Activated CD4-positive, alpha-beta T cell treated with anti-CD3 and anti-CD28 coated beads, Interleukin-2, amount 10 ng/mL, durations not matched to agents 24 days and 14 days (primary cell): Measurements from ENCODE around the gene SVOPL. TPM values are rescaled to one million over a fixed set of nuclear protein-coding genes. Genes with fewer than 3 reads are reported as not detected.

Experiments
- DNase-seq: peaks from one replicate; pipeline ENCODE4 v3.0.0; 2022
- H3K27ac Mint-ChIP-seq: one replicate; pipeline ENCODE4 v1.8.0; 2022; ENCODE audit warnings: mild to moderate bottlenecking, mixed read lengths
- H3K27me3 Mint-ChIP-seq: one replicate; pipeline ENCODE4 v1.8.0; 2022; ENCODE audit warnings: mixed read lengths
- H3K36me3 Mint-ChIP-seq: one replicate; pipeline ENCODE4 v1.8.0; 2022; ENCODE audit warnings: low read depth, mild to moderate bottlenecking, mixed read lengths
- H3K4me1 Mint-ChIP-seq: one replicate; pipeline ENCODE4 v1.8.0; 2021; ENCODE audit warnings: mixed read lengths
- H3K4me3 Mint-ChIP-seq: one replicate; pipeline ENCODE4 v1.8.0; 2022; ENCODE audit warnings: mild to moderate bottlenecking, moderate library complexity, mixed read lengths
- H3K9me3 Mint-ChIP-seq: one replicate; pipeline ENCODE4 v1.8.0; 2021; ENCODE audit warnings: mixed read lengths
- intact Hi-C: fragments of 100-400 bp; cut with micrococcal nuclease; formaldehyde crosslinking; loops from one replicate; pipeline ENCODE4 v1.15.1; 2023
- total RNA-seq: library from RNA; stranded (reverse); gene quantifications from 2 replicates; pipeline ENCODE4 v1.2.3, GENCODE V29; 2022

Gene SVOPL
- total RNA-seq, 1 donor from 2014 or later, result not detected

- intact Hi-C loops, result no loop called here
- Mint-ChIP-seq H3K27ac (no peak overlapping the region), H3K4me3 (no peak overlapping the region)
These were observed 135.6 kb downstream of the SVOPL start for GRCh38 chr7:138565451-138566114.

GRCh38 chr7:138565071-138565450 is 136.1 kb downstream of the SVOPL start:
- intact Hi-C loops, result no loop called here
- Mint-ChIP-seq H3K4me1 (no peaks in the 10 kb centered on the region), H3K4me3 (no peak overlapping the region), H3K27me3 (no peaks in the 10 kb centered on the region), H3K27ac (no peak overlapping the region), H3K36me3 (peaks cover 81% of the 10 kb centered on the region), H3K9me3 (peaks cover 44% of the 10 kb centered on the region)
- no peak for DNase-seq

More at GRCh38 chr7:138565451-138566114, 135.6 kb downstream of the SVOPL start:
- no peaks in the 10 kb centered on the region for H3K27me3 Mint-ChIP-seq
- DNase-seq, result no peak
- H3K36me3 Mint-ChIP-seq, result peaks cover 80% of the 10 kb centered on the region
- H3K9me3 Mint-ChIP-seq, result peaks cover 40% of the 10 kb centered on the region
- no peaks in the 10 kb centered on the region for H3K4me1 Mint-ChIP-seq

GRCh38 chr7:138564365-138564764 is 136.8 kb downstream of the SVOPL start:
- no peak overlapping the region for H3K4me3 Mint-ChIP-seq
- H3K27ac Mint-ChIP-seq, result no peak overlapping the region
- no peaks in the 10 kb centered on the region for H3K4me1 Mint-ChIP-seq
- peaks cover 45% of the 10 kb centered on the region for H3K9me3 Mint-ChIP-seq
- intact Hi-C loops, result no loop called here
- no peaks in the 10 kb centered on the region for H3K27me3 Mint-ChIP-seq
- H3K36me3 Mint-ChIP-seq, result peaks cover 83% of the 10 kb centered on the region
- DNase-seq, result no peak

- DNase-seq, result no peak
- H3K27ac Mint-ChIP-seq, result no peak overlapping the region
- intact Hi-C loops, result no loop called here
- no peaks in the 10 kb centered on the region for H3K4me1 Mint-ChIP-seq
- peaks cover 83% of the 10 kb centered on the region for H3K36me3 Mint-ChIP-seq
- H3K9me3 Mint-ChIP-seq, result peaks cover 45% of the 10 kb centered on the region
- H3K4me3 Mint-ChIP-seq, result no peak overlapping the region
- H3K27me3 Mint-ChIP-seq, result no peaks in the 10 kb centered on the region
These were observed 137.4 kb downstream of the SVOPL start for GRCh38 chr7:138563808-138564207.

GRCh38 chr7:138559448-138559847 is 141.7 kb downstream of the SVOPL start:
- no peak overlapping the region for H3K27ac Mint-ChIP-seq
- H3K9me3 Mint-ChIP-seq, result peaks cover 46% of the 10 kb centered on the region
- H3K4me1 Mint-ChIP-seq, result no peaks in the 10 kb centered on the region
- intact Hi-C loops, result no loop called here
- no peak for DNase-seq
- H3K36me3 Mint-ChIP-seq, result peaks cover 94% of the 10 kb centered on the region
- H3K4me3 Mint-ChIP-seq, result no peak overlapping the region
- no peaks in the 10 kb centered on the region for H3K27me3 Mint-ChIP-seq

GRCh38 chr7:138556771-138557484 is 144.2 kb downstream of the SVOPL start:
- no peak for DNase-seq
- intact Hi-C loops, result no loop called here
- H3K36me3 Mint-ChIP-seq, result peaks cover 89% of the 10 kb centered on the region
- no peaks in the 10 kb centered on the region for H3K4me1 Mint-ChIP-seq
- H3K27me3 Mint-ChIP-seq, result no peaks in the 10 kb centered on the region
- H3K9me3 Mint-ChIP-seq, result peaks cover 34% of the 10 kb centered on the region
- H3K4me3 Mint-ChIP-seq, result no peak overlapping the region
- no peak overlapping the region for H3K27ac Mint-ChIP-seq

GRCh38 chr7:138555684-138556083 is 145.5 kb downstream of the SVOPL start:
- Mint-ChIP-seq H3K4me3 (no peak overlapping the region), H3K9me3 (peaks cover 26% of the 10 kb centered on the region), H3K27me3 (no peaks in the 10 kb centered on the region), H3K36me3 (peaks cover 83% of the 10 kb centered on the region), H3K4me1 (no peaks in the 10 kb centered on the region), H3K27ac (no peak overlapping the region)
- DNase-seq, result no peak
- intact Hi-C loops, result no loop called here

GRCh38 chr7:138554674-138555073 is 146.5 kb downstream of the SVOPL start:
- peaks cover 26% of the 10 kb centered on the region for H3K9me3 Mint-ChIP-seq
- no peak overlapping the region for H3K27ac Mint-ChIP-seq
- no peak overlapping the region for H3K4me3 Mint-ChIP-seq
- DNase-seq, result no peak
- intact Hi-C loops, result no loop called here
- H3K4me1 Mint-ChIP-seq, result peaks cover 2% of the 10 kb centered on the region
- H3K27me3 Mint-ChIP-seq, result no peaks in the 10 kb centered on the region
- H3K36me3 Mint-ChIP-seq, result peaks cover 81% of the 10 kb centered on the region

GRCh38 chr7:138553805-138554204 is 147.4 kb downstream of the SVOPL start:
- no peak for DNase-seq
- Mint-ChIP-seq H3K9me3 (peaks cover 34% of the 10 kb centered on the region), H3K27ac (no peak overlapping the region), H3K36me3 (peaks cover 80% of the 10 kb centered on the region), H3K27me3 (no peaks in the 10 kb centered on the region), H3K4me3 (no peak overlapping the region), H3K4me1 (peaks cover 4% of the 10 kb centered on the region)
- intact Hi-C loops, result no loop called here

- peaks cover 26% of the 10 kb centered on the region for H3K9me3 Mint-ChIP-seq
- no peak overlapping the region for H3K4me3 Mint-ChIP-seq
- intact Hi-C loops, result no loop called here
- peaks cover 4% of the 10 kb centered on the region for H3K4me1 Mint-ChIP-seq
- H3K36me3 Mint-ChIP-seq, result peaks cover 69% of the 10 kb centered on the region
- H3K27ac Mint-ChIP-seq, result no peak overlapping the region
- DNase-seq, result no peak
- no peaks in the 10 kb centered on the region for H3K27me3 Mint-ChIP-seq
These were observed 150.1 kb downstream of the SVOPL start for GRCh38 chr7:138551102-138551501.

GRCh38 chr7:138550337-138550736 is 150.8 kb downstream of the SVOPL start:
- intact Hi-C loops, result no loop called here

GRCh38 chr7:138549082-138549481 is 152.1 kb downstream of the SVOPL start:
- Mint-ChIP-seq H3K4me1 (peaks cover 4% of the 10 kb centered on the region), H3K4me3 (no peak overlapping the region), H3K9me3 (peaks cover 42% of the 10 kb centered on the region), H3K36me3 (peaks cover 71% of the 10 kb centered on the region), H3K27ac (no peak overlapping the region), H3K27me3 (no peaks in the 10 kb centered on the region)
- intact Hi-C loops, result no loop called here
- DNase-seq, result no peak

More at GRCh38 chr7:138550337-138550736, 150.8 kb downstream of the SVOPL start:
- Mint-ChIP-seq H3K4me1 (peaks cover 4% of the 10 kb centered on the region), H3K9me3 (peaks cover 33% of the 10 kb centered on the region), H3K27ac (no peak overlapping the region), H3K36me3 (peaks cover 70% of the 10 kb centered on the region), H3K4me3 (no peak overlapping the region), H3K27me3 (no peaks in the 10 kb centered on the region)
- no peak for DNase-seq

- H3K27me3 Mint-ChIP-seq, result no peaks in the 10 kb centered on the region
- peaks cover 43% of the 10 kb centered on the region for H3K9me3 Mint-ChIP-seq
- no peak for DNase-seq
- peaks cover 9% of the 10 kb centered on the region for H3K4me1 Mint-ChIP-seq
- H3K36me3 Mint-ChIP-seq, result peaks cover 63% of the 10 kb centered on the region
- no peak overlapping the region for H3K27ac Mint-ChIP-seq
- no peak overlapping the region for H3K4me3 Mint-ChIP-seq
- intact Hi-C loops, result no loop called here
These were observed 154.3 kb downstream of the SVOPL start for GRCh38 chr7:138546829-138547228.

GRCh38 chr7:138546064-138546619 is 155.0 kb downstream of the SVOPL start:
- no peak overlapping the region for H3K27ac Mint-ChIP-seq
- H3K4me3 Mint-ChIP-seq, result no peak overlapping the region
- DNase-seq, result no peak
- H3K36me3 Mint-ChIP-seq, result peaks cover 66% of the 10 kb centered on the region
- H3K27me3 Mint-ChIP-seq, result no peaks in the 10 kb centered on the region
- intact Hi-C loops, result no loop called here
- H3K9me3 Mint-ChIP-seq, result peaks cover 43% of the 10 kb centered on the region
- H3K4me1 Mint-ChIP-seq, result peaks cover 9% of the 10 kb centered on the region
